Fibroblast of villous mesenchyme (primary cell): ENCODE measurements around the gene NUMBL. TPM values are rescaled to one million over a fixed set of nuclear protein-coding genes. Genes with fewer than 3 reads are reported as not detected.

Source experiments
- DNase-seq: peaks from one replicate; pipeline ENCODE4 v3.0.0-alpha.2; 2010; ENCODE audit warnings: low read depth
- H3K4me3 ChIP-seq: 2 replicates; pipeline ENCODE4 v1.5.1; 2011; ENCODE audit warnings: low read depth, mild to moderate bottlenecking, low read length
- CTCF ChIP-seq: IDR thresholded peaks from 2 replicates; pipeline ENCODE4 v1.5.1; 2012; ENCODE audit warnings: low read depth, mild to moderate bottlenecking, low read length; ENCODE audit not compliant: insufficient read depth
- total RNA-seq: library from RNA; depleted of rRNA; stranded (reverse); fragments of >200 nt; gene quantifications from 2 replicates; pipeline ENCODE4 v1.2.3, GENCODE V29; 2012

NUMBL gene
- total RNA-seq, 1 donor: 13.8 TPM

DNA sequence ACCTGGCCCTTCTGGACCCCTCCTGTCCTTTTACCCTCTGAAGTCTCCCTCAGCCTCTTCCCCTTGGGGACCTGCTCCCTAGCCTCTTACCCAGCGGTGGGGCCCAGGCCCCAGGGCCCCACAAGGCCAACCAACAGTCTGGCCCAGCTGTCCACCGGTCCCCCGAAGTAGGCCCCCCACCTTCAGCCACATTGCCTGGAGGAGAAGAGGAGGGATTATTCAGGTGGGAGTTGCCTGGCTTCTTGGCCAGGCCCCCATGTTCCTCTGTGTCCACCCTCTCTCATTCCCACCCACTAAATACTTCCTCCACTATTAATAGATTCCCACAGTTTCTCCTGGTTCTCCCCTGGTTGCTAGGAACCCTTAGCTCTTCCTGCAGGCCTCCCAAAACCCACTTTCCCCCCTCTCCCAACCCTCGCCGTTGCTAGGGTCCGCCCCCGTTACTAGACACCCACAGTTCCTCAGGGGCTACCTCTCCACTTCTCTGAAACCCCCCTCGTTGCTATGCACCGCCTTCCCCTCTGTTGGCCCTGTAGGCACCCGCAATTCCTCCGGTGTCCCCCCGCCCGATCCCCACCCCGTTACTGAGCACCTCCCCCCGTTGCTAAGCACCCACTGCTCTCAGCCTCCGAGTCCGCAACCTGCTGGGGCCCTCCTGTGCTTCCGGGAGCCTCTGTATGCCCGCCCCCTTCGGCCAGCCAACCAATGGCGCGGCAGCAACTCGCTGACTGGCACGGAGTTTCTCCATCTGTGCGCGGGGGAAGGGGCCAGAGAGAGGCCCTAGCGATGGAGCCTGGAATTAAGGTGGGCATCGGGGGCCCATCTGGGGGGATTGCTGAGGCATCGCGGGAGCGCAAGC lies 24.2 kb upstream of the NUMBL start:
- DNase-seq: peak; percentile 95
- H3K4me3 ChIP-seq: peak overlapping the region; percentile 68
- TF ChIP-seq CTCF: no peak

DNA sequence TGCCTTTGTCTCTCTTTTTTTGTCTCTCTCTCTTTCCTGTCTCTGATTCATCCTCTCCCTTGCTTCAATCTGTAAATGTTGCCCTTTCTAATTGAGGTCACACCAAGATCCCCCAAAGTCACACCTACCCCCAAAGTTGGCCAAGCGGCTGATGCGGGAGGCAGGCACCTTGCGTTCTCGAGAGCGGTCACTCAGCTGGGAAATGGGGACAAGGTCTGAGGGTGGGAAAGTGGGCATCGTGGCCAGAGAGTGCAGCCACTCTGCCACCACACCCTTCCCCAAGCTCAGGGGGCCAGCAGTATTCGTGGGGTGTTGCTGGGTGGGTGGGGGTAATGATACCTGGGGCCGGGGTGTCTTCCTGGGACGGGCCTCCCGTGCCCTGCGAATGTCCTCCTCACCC lies 23.5 kb upstream of the NUMBL start:
- no peak for DNase-seq
- TF ChIP-seq CTCF: no peak
- peak overlapping the region; percentile 68 for H3K4me3 ChIP-seq

DNA sequence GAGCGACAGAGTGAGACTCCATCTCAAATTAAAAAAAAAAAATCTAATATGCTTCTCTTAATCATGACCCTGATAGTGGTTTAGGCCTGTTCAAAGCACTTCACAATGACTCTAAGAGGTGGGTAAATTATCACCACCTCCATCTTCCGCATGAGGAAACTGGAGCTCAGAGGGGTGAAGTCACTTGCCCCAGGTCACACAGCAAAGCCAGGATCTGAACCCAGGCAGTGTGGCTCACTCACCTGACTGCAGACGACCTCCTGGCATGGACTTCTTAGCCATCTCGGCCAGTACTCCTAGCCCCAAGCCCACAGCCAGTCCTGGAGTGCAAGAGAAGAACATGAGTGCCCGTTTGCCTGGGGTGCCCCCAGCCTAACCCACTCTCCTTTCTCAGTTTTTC lies 19.4 kb upstream of the NUMBL start:
- no peak for DNase-seq
- H3K4me3 ChIP-seq: no peak overlapping the region
- TF ChIP-seq CTCF: no peak

GRCh38 chr19:40707615-40708014 lies 17.2 kb upstream of the NUMBL start:
- no peak overlapping the region for H3K4me3 ChIP-seq
- no peak for DNase-seq
- no peak for TF ChIP-seq CTCF

DNA sequence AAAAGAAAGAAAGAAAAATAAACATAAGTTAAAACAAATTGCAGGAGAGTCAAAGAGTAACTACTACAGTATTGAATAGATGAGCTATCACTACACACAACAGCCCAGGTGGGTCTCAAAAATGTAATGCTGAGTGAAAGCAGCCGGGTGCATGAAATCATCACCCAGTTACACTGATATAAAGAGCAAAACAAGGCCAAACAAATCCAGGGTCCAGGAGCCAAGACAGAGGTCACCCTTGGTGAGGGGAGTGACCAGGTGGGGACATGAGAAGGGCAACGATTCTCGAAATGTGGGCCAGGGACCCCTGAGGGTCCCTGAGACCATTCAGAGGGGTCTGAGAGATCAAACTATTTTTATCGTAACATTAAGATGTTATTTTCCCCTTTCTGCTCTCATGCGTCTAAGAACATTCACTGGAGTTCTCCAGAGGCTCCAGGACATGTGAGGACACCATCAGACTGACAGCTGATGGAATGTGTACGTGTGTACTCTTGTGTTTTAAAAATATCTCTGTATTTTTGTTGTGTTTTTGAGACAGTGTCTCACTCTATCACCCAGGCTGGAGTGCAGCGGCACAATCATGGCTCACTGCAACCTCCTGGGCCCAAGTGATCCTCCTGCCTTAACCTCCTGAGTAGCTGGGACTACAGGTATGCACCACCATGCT lies 15.6 kb upstream of the NUMBL start:
- H3K4me3 ChIP-seq: no peak overlapping the region
- DNase-seq: no peak
- TF ChIP-seq CTCF: no peak

GRCh38 chr19:40705362-40705651 lies 14.9 kb upstream of the NUMBL start:
- no peak for DNase-seq
- no peak overlapping the region for H3K4me3 ChIP-seq
- TF ChIP-seq CTCF: no peak
